Fibroblast of skin of right biceps (primary cell): ENCODE measurements around the gene ACVR2B.

Experiments used
- DNase-seq: peaks from one replicate; pipeline ENCODE4 v3.0.0-alpha.2; 2013

Gene ACVR2B

GRCh38 chr3:38489766-38490165 is 36.1 kb downstream of the ACVR2B start:
- DNase-seq = no peak

GRCh38 chr3:38490281-38491030 is 36.8 kb downstream of the ACVR2B start:
- no peak for DNase-seq

DNA sequence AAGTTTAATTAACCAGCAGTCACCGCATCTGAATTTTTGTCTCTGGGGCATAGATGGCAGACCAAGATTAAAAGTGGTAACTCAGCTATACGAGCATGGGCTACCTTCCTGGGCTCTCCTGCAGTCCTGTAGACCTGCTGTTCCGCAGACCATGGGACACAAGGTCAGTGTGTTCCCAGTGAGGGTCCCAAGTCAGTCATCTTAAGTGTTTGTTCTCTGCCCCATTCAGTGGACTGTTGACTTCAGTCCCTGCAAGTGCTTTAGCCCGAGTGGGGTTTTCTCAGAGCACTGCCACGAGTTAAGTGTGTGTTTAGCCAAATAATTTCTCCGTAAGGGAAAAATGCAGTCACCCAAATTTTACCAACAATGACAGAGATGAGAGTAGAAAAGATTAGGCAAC is 37.5 kb downstream of the ACVR2B start:
- DNase-seq = no peak

DNA sequence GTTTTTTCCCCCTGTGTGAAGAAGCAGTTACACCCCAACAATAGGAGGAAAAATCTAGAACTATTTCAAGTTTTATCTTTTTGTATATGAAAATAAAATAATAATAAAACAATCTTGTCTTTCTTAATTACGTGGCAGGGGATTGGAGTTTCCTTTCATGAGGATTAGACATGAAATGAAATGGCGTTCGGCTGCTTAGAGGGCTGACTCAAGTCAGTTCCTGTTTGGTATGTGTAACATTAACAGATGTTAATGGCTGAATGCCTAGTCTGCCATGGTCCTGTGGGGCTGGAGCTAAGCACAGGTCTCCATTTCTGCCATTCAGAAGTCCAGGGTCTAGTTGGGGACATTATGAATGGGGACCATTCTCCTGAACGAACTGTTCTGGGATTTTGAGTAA is 39.3 kb downstream of the ACVR2B start:
- peak; percentile 46 for DNase-seq

- DNase-seq = peak; percentile 92
Measured at GRCh38 chr3:38496131-38496910, 42.6 kb downstream of the ACVR2B start, which contains the start of gene EXOG. Gene EXOG, plus strand, starts transcription at chr3:38496340. Its CDS starts 28 bp downstream, at chr3:38496368.

DNA sequence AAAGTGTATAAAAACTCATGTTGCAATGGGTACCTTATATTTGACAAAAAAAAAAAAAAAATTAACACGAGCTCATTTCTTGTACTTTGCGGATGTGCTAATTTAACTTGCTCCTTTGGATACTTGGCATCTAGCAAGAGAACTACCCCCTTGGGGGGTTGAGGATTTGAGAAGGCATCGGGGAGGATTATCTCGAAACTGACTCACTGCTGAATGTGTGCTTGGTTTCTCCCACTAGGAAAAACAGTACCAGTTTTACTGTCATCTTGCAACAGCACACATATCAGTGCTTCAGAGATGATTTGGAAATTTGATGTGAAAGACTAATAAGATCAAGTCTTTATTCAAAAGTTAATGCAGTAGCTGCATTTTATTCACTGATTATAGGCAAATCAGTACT is 43.3 kb downstream of the ACVR2B start:
- peak; percentile 44 for DNase-seq

GRCh38 chr3:38500688-38501417 is 47.2 kb downstream of the ACVR2B start:
- no peak for DNase-seq

GRCh38 chr3:38507120-38507519 is 53.4 kb downstream of the ACVR2B start:
- DNase-seq = no peak

DNA sequence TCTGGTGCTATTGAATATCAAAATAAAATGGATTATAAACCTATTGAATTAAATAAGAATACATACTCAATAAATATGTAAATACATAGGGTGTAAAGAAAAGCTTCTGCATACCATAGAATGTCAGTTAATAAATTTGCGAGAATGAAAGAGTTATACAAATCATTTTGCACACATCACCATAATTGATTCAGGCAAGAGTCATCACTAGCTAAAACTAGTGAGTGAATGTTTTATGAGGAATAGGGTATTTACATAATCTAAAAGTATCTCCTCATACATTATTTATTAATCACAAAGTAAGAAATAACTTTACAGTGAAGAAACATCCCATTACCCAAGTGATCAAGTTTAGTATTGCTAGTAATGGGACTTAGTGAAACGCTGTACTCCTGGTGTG is 56.0 kb downstream of the ACVR2B start:
- DNase-seq = no peak

DNA sequence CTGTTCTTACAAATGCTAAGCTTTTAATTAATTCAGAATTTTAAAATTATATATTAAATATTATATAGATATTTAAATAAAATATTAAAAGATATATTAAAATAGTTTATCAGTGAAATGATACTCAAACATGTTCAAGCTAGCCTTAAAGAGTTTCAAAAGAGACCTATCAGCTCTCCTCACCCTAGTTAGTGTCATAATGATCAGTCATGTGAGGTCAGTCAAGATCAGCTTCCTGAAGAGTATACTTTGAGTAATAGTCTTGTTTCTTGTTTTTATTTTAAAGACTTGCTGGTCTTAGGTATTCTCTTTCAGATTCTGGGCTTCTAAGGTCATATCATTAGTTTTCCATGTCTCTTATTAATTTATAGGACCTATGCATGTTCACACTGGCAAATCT is 56.9 kb downstream of the ACVR2B start:
- no peak for DNase-seq

GRCh38 chr3:38511546-38511945 is 57.9 kb downstream of the ACVR2B start:
- no peak for DNase-seq

DNA sequence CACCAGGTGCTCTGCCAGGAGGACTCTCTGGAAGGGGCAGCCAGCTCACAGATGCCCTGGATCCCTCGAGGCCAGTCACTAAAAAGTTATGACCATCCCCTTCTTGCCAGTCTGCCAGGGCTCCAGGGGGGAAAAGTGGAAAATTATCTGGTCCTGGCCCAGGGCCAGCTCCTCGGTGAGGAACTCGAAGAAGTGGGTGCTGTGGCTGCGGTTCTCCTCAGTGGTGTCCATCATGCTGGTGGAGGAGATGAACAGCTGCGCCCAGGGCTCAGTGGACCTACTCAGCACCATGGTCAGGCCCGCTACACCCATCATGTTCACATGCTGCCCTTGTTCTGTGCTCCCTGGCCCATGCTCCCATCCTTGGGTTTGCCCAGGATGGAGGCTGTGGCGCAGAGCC is 61.7 kb downstream of the ACVR2B start:
- no peak for DNase-seq

GRCh38 chr3:38516669-38517068 is 63.0 kb downstream of the ACVR2B start:
- no peak for DNase-seq

- DNase-seq = peak; percentile 35
Measured at GRCh38 chr3:38519000-38519399, 65.3 kb downstream of the ACVR2B start.

GRCh38 chr3:38519651-38520050 is 66.0 kb downstream of the ACVR2B start:
- DNase-seq = no peak

- peak; percentile 57 for DNase-seq
Measured at GRCh38 chr3:38521391-38521987, 67.8 kb downstream of the ACVR2B start.

DNA sequence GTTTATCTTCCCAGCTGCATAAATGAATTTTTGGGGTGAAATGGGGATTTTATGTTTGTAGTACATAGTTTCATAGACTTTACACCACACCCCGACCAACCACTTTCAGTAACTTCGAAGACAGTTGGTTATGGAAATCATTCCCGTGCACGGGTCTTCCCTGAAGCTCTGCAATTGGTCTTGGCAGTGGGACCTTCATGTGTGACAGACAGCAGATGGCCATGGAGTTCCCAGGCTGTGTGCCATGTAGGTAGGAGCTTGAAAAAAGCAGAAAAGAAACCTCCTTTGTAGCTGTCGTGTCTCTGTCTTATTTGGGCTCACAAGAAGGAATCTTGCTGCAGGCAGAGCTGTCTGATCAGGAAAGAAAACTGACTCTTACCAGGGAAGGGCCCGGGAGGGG is 68.3 kb downstream of the ACVR2B start:
- no peak for DNase-seq

- peak; percentile 43 for DNase-seq
Measured at GRCh38 chr3:38524141-38524739, 70.5 kb downstream of the ACVR2B start.

DNA sequence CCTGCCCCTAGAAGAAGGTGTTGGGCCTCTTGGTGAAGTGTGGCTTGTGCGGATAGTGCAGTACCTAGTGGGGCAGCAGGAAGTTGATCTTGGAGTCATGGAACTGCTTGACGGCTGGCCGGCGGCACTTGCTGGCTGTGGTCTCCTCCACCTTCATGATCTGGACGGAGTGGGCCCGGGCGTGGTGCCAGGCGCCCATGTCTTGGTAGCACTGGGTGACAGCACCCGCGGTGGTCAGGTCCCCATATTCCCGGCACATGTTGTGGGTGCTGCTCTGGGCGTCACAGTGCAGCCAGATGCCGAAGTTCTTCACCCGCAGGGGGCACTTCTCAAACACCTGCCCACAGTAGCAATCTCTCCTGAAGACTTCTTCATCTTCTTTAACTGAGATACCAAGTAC is 73.1 kb downstream of the ACVR2B start:
- DNase-seq = no peak

DNA sequence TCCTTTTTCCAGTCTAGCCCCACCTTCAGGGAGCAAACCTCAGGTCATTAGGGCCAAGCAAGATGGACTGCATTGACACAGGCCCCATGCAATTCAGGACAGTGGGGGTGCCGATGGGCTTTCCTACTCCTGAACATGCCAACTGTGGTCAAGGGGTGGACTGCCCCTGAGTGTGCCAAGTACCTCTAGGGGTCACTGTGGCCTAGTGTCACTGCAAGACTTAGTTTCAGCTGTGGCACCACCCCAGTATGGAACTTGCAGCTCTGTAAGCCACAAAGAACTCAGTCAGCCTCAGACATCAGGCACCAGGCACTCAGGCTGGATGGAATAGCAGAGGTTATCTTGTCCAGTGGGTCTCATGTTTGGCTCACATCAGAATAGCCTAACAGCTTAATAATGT is 74.8 kb downstream of the ACVR2B start:
- no peak for DNase-seq

GRCh38 chr3:38532529-38532928 is 78.8 kb downstream of the ACVR2B start:
- no peak for DNase-seq

DNA sequence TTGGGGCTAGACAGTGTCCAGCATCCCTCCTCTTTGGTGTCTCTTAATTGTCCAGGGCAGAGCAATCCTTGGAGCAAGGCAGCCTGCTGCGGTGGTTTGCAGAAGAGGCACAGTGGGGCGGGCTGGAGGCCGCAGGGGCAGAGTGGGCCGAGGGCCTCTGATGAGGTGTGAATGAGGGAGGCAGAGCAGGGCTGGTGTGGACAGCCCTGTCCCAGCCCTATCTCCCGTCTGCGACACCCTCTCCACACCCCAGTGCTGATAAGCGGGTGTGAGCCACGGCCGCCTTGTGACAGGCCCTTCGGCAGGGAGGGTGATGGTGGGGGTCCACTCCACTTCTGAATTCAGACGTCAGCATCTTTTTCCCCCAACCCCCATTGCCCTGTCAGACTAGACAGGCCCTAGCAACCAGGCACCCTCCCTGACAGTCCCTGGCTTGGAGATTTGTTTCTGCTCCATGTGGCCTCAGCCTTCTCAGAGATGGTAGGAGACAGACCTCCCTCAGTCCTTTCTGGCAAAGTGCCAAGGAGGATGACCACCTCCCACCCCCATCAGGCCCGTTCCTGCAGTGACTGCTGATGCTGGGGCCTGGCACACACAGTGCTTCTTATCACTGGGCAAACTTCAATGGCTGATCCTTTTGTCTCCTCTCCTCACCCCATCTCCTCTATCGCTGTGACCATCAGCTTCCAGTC is 79.7 kb downstream of the ACVR2B start:
- no peak for DNase-seq
